GM18499 (cell line): ENCODE measurements around the gene PRR15L.
"Not testable (repeated sequence)": the region's sequence is repeated elsewhere in the genome, so short reads cannot be mapped to it uniquely, and the experiment has no call there.

Experiments used
- ATAC-seq: cut with Tn5 transposase; IDR thresholded peaks from one replicate; pipeline ENCODE4 v1.9.1; 2021; ENCODE audit warnings: moderate number of reproducible peaks; ENCODE audit not compliant: insufficient read depth, unreplicated experiment

Gene PRR15L

GRCh38 chr17:47989700-47990099, 32.0 kb upstream of the PRR15L start:
- ATAC-seq = no peak

- ATAC-seq = no peak
Observed at GRCh38 chr17:47989159-47989558, 31.5 kb upstream of the PRR15L start.

- not testable (repeated sequence) for ATAC-seq
Observed at GRCh38 chr17:47988445-47988844, 30.8 kb upstream of the PRR15L start.

DNA sequence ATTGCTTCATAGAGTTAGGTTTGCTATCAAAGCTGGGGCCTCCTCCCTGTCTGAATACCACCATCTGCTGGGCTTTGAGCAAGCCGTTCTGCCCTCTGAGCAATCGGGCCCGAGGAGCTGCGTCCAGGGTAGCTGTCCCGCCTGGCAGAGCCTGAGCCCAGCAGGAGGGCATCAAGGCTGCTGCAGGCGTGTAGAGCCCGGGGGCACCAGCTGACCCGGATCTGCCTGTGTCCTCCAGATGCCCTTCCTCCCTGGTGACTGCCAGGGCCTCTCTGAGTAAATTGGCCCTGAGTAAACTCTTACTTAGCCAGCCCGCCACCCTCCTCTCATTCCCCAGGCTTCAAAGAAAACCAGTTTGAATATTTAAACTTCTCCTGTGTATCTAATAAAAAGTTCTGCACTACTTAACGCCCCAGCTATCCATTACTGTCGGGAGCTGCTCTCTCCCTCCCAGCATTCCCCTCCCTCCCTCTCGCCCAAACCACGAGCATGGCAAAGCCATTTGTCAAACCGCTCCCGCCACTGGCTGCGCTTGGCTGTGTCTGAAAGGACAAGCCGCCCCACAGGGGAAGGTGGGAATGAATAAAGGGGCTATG, 29.7 kb upstream of the PRR15L start:
- no peak for ATAC-seq

- ATAC-seq = no peak
Observed at GRCh38 chr17:47986520-47986919, 28.8 kb upstream of the PRR15L start.

GRCh38 chr17:47983492-47984223, 26.0 kb upstream of the PRR15L start:
- no peak for ATAC-seq

GRCh38 chr17:47982645-47983390, 25.1 kb upstream of the PRR15L start:
- no peak for ATAC-seq

- ATAC-seq = no peak
Observed at GRCh38 chr17:47982091-47982617, 24.5 kb upstream of the PRR15L start.

DNA sequence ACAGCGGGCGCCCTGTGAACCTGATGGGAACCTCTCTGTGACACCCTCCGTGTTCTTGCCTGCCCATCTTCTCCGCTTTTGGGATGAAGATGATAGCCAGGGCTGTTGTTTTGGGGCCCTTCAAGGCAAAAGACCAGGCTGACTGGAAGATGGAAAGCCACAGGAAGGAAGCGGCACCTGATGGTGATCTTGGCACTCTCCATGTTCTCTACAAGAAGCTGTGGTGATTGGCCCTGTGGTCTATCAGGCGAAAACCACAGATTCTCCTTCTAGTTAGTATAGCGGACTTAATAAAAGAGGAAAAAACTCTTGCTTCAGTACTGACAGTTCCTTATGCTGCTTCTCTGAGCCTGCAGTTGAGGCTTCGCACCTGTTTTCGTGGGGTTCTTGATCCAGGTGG, 23.8 kb upstream of the PRR15L start:
- no peak for ATAC-seq

- no peak for ATAC-seq
Observed at GRCh38 chr17:47980541-47980940, 22.9 kb upstream of the PRR15L start.

DNA sequence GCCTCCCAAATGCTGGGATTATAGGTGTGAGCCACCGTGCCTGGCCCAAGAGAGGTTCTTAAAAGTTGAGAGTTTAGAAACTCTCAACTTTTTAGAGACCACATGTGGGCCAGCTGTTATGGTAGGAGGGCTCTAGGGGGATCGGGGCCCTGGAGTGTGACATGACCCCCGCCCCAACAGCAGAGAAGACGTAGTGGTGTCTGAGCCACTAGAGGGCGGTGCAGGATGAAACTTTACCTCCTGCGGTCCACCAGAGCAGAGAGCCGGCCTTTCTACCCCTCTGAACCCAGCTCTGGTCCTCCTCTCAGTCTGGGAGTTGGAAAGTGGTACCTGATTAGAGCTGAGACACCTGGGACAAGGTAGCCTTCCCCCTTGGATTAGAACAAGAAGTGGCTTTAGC, 20.6 kb upstream of the PRR15L start:
- ATAC-seq = no peak

- no peak for ATAC-seq
Observed at GRCh38 chr17:47975823-47976205, 18.1 kb upstream of the PRR15L start.

GRCh38 chr17:47975189-47975822, 17.6 kb upstream of the PRR15L start:
- no peak for ATAC-seq

DNA sequence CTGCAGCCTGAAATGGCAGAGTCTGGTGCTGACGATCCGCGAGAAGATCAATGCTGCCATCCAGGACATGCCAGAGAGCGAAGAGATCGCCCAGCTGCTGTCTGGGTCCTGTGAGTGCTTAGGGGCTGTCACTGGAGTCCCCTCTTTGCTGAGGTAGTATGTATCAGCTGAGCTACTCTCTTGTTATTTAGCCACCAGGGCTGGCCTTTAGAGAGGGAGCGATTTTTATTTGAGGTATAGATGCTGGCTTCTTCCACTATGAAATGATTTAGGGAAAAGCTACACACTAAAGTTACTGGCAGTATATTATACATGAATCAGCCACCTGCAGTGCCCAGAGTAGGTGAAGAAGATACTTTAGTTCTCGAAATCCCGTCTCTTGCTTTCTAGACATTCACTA, 15.9 kb upstream of the PRR15L start:
- ATAC-seq = no peak

DNA sequence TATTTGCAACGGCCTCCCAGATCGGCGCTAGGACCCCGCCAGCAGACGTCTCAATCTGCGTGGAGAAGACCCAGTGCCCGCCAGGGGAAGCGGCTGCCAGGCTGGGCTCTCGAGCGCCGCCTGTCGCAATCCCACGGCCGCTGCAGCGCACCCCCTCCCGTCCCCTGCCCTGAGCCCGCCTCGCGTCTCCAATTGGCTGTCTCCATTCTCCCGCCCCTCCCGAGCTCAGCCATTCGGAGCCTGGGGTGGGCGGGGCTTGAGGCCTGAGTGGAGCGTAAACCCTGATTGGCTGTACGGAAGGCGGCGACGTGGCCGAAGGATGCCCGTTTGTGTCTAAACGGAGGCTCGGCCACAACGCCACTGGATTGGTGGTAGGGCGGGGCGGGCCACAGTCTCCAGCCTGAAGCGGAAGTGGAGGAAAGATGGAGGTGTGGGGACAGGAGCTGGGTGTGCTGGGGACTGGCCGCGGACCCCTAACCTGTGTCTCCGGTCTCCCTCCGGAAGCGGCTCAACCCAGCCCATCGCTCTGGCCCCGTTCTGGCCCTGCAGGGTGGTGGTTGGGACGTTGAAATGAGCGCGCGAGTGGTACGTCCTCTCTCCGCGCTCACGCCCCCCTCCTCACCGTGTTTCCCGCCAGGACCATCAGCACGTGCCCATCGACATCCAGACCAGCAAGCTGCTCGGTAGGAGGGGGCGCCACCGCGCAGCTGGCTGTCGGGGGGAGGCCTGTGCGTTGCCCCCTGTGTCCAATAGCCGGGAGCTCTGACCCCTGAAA, 13.2 kb upstream of the PRR15L start, which contains the start of gene CDK5RAP3:
CDK5RAP3 (plus strand) TSS at position 389 of the 775 bp plus-strand sequence; CDS start at position 423, 34 bp downstream.
- peak; percentile 85 for ATAC-seq

DNA sequence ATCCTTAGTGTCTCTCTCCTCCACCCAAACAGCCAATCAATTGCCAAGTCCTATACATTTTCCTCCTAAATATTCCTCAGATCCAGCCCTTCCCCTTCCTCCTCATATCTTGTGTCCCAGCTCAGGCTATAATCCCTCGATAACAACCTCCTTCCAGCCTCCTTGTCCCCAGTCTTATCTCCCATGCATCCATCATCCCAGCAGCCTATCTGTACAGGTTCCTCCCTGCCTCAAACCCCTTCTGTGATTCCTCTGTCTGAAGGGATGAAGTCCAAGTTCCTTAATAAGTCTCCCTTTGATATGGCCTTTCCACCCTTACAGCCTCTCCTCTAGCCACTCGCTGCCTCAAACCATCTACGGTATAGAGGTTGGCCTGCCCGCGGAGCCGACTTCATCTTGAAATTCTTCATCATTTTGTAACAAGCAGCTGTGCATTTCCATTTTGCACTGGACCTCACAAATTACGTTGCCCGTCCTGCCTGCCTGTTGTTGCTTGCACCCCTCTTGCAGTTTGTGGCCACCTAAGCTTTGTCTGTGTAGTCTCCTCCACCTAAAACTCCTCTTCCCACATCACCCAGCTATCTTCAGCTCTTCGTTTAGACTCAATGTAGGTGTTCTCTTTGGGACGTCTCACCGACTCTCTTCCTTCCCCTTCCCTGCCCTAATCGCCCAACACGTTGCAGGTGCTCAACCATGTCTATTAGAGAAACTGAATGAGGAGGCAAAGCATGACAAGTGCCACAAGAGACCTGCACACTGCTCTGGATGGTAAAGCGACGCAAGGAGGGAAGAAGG, 12.4 kb upstream of the PRR15L start:
- ATAC-seq = no peak

DNA sequence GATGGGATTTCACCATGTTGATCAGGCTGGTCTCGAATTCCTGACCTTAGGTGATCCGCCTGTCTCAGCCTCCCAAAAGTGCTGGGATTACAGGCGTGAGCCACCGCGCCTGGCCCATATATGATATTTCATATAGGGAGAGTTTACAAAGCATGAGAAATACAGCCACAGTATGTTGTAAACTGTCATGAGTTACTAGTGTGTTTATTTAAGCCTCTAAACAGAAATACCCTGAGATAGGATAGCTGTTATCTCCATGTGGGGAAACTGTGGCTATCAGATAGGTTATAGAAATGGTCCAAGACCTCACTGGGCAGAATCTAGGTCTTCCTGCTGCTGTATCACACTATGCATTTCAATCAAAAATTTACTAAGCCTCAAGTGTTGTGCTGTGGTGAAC, 11.2 kb upstream of the PRR15L start:
- no peak for ATAC-seq

DNA sequence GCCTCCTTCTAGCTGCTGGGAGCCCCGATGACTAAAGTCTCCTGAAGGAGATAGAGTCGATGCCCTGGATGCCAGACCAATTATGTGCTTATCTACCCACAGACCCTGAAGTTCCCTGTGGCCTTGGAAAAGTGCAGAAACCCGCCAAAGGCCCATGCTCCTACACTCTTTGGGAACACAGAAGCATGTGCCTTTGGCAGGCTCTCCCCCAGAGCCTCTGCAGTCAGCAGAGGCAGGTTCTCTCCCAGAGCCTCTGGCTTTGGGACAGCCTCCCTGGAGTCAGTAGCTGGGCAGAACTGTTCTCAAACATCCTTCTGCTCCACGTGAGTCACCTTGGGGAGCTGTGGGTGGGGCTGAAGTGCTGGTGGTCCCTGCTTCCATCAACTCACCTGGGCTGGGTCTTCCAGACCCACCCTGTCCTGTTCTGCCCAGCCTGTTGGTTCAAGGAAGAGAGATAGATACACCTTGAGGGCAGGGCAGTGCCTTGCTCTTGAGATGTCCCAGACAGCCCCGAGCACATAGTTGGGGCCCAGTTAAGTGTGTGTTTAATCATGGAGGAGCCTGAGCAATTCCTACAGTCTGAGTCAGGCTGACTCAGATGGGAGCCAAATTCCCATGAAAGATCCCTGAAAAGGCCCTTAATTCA, 10.0 kb upstream of the PRR15L start:
- ATAC-seq = no peak

DNA sequence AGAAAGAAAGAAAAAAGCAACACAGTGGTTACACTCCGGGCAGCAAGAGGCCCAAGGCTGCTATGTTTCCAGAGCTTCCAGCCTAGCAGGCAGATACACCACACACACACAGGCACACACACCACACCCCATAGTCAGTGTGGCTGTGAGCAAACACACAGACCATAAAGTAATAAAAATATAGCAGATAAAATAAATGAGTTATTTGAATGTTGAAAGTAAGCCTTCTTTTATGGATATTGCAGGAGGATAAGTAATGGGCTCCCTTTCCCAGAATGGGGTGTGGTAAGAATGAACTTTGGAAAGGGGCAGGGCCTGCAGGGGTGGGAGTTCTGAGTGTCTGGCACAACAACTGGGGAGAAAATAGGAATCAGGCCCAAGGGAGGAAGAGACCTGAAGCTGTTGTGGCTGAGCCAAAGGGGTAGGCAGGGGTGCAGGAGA, 8.4 kb upstream of the PRR15L start:
- no peak for ATAC-seq
